ENCODE data around the gene FRMD1. TPM values are rescaled to one million over a fixed set of nuclear protein-coding genes. Genes with fewer than 3 reads are reported as not detected.
A peak's percentile ranks its signal among the peaks of the same experiment; 100 is the strongest.

The FRMD1 gene
- total and polyA plus RNA-seq, 5 experiments from 2014 or later: not detected

- Mint-ChIP-seq H3K27me3 (peaks cover 0 to 3% (median 0%) of the 10 kb centered on the region in 5 donors), H3K27ac (no peak overlapping the region)
These were observed 41.6 kb upstream of the FRMD1 start for GRCh38 chr6:168120390-168121302.

GRCh38 chr6:168119539-168119938 lies 40.5 kb upstream of the FRMD1 start:
- no peaks in the 10 kb centered on the region for H3K4me1 Mint-ChIP-seq
- no peaks in the 10 kb centered on the region for H3K36me3 Mint-ChIP-seq
- H3K27me3 Mint-ChIP-seq: peaks cover 0 to 3% (median 0%) of the 10 kb centered on the region in 5 donors
- no peak overlapping the region for H3K27ac Mint-ChIP-seq
- no peak overlapping the region for H3K4me3 Mint-ChIP-seq
- H3K9me3 Mint-ChIP-seq: peaks cover 0 to 12% (median 2%) of the 10 kb centered on the region in 9 donors
- DNase-seq: no peak
- ATAC-seq: no peak
- POLR2A ChIA-PET: no interaction called here

More at GRCh38 chr6:168120390-168121302, 41.6 kb upstream of the FRMD1 start:
- Mint-ChIP-seq H3K4me3 (no peak overlapping the region), H3K4me1 (no peaks in the 10 kb centered on the region), H3K36me3 (no peaks in the 10 kb centered on the region), H3K9me3 (peaks cover 0 to 5% (median 0%) of the 10 kb centered on the region in 9 donors)
- ATAC-seq (no peak), DNase-seq (no peak)
- POLR2A ChIA-PET: no interaction called here

- DNase-seq: no peak
- H3K27me3 Mint-ChIP-seq: peaks cover 0 to 3% (median 0%) of the 10 kb centered on the region in 5 donors
- H3K4me3 Mint-ChIP-seq: no peak overlapping the region
- POLR2A ChIA-PET: no interaction called here
- H3K36me3 Mint-ChIP-seq: no peaks in the 10 kb centered on the region
- peaks cover 0 to 12% (median 2%) of the 10 kb centered on the region in 9 donors for H3K9me3 Mint-ChIP-seq
- ATAC-seq: no peak
- no peak overlapping the region for H3K27ac Mint-ChIP-seq
- no peaks in the 10 kb centered on the region for H3K4me1 Mint-ChIP-seq
These were observed 39.9 kb upstream of the FRMD1 start for GRCh38 chr6:168118935-168119334.

- Mint-ChIP-seq H3K27me3 (peaks cover 0 to 3% (median 0%) of the 10 kb centered on the region in 5 donors), H3K27ac (no peak overlapping the region), H3K9me3 (peaks cover 0 to 12% (median 2%) of the 10 kb centered on the region in 9 donors), H3K36me3 (no peaks in the 10 kb centered on the region), H3K4me1 (no peaks in the 10 kb centered on the region), H3K4me3 (no peak overlapping the region)
- no peak for DNase-seq
- POLR2A ChIA-PET: no interaction called here
- no peak for ATAC-seq
These were observed 38.9 kb upstream of the FRMD1 start for GRCh38 chr6:168117942-168118341.

GRCh38 chr6:168116975-168117899 lies 38.2 kb upstream of the FRMD1 start:
- POLR2A ChIA-PET: no interaction called here
- peaks cover 0 to 12% (median 2%) of the 10 kb centered on the region in 9 donors for H3K9me3 Mint-ChIP-seq
- H3K36me3 Mint-ChIP-seq: no peaks in the 10 kb centered on the region
- no peak overlapping the region for H3K4me3 Mint-ChIP-seq
- H3K27me3 Mint-ChIP-seq: no peaks in the 10 kb centered on the region
- no peak overlapping the region for H3K27ac Mint-ChIP-seq
- ATAC-seq: no peak
- no peaks in the 10 kb centered on the region for H3K4me1 Mint-ChIP-seq
- DNase-seq: no peak

GRCh38 chr6:168116438-168116974 lies 37.5 kb upstream of the FRMD1 start:
- no peak overlapping the region for H3K27ac Mint-ChIP-seq
- peaks cover 0 to 12% (median 0%) of the 10 kb centered on the region in 9 donors for H3K9me3 Mint-ChIP-seq
- no peak for DNase-seq
- no peaks in the 10 kb centered on the region for H3K36me3 Mint-ChIP-seq
- POLR2A ChIA-PET: no interaction called here
- H3K4me1 Mint-ChIP-seq: no peaks in the 10 kb centered on the region
- peaks cover 0 to 5% (median 1%) of the 10 kb centered on the region in 5 donors for H3K27me3 Mint-ChIP-seq
- ATAC-seq: no peak
- H3K4me3 Mint-ChIP-seq: no peak overlapping the region

- no peaks in the 10 kb centered on the region for H3K36me3 Mint-ChIP-seq
- DNase-seq: no peak
These were observed 36.9 kb upstream of the FRMD1 start for GRCh38 chr6:168115748-168116437.

GRCh38 chr6:168113226-168113625 lies 34.2 kb upstream of the FRMD1 start:
- peaks cover 0 to 12% (median 5%) of the 10 kb centered on the region in 5 donors for H3K27me3 Mint-ChIP-seq
- no peaks in the 10 kb centered on the region for H3K4me1 Mint-ChIP-seq
- no peak for DNase-seq
- H3K4me3 Mint-ChIP-seq: no peak overlapping the region
- H3K36me3 Mint-ChIP-seq: no peaks in the 10 kb centered on the region
- H3K27ac Mint-ChIP-seq: peak overlapping the region in 1 of 10 donors; percentile 10
- POLR2A ChIA-PET: no interaction called here
- ATAC-seq: no peak
- peaks cover 0 to 12% (median 0%) of the 10 kb centered on the region in 9 donors for H3K9me3 Mint-ChIP-seq

More at GRCh38 chr6:168115748-168116437, 36.9 kb upstream of the FRMD1 start:
- POLR2A ChIA-PET: no interaction called here
- no peak overlapping the region for H3K4me3 Mint-ChIP-seq
- peaks cover 0 to 12% (median 0%) of the 10 kb centered on the region in 9 donors for H3K9me3 Mint-ChIP-seq
- no peak for ATAC-seq
- H3K27ac Mint-ChIP-seq: no peak overlapping the region
- H3K27me3 Mint-ChIP-seq: peaks cover 0 to 10% (median 1%) of the 10 kb centered on the region in 5 donors
- no peaks in the 10 kb centered on the region for H3K4me1 Mint-ChIP-seq

- Mint-ChIP-seq H3K27ac (no peak overlapping the region), H3K27me3 (peaks cover 0 to 12% (median 5%) of the 10 kb centered on the region in 5 donors), H3K36me3 (no peaks in the 10 kb centered on the region), H3K9me3 (peaks cover 0 to 12% (median 0%) of the 10 kb centered on the region in 9 donors), H3K4me3 (no peak overlapping the region), H3K4me1 (no peaks in the 10 kb centered on the region)
- ATAC-seq (no peak), DNase-seq (peak in 1 of 10 donors; percentile 45)
- POLR2A ChIA-PET: no interaction called here
These were observed 32.9 kb upstream of the FRMD1 start for GRCh38 chr6:168111911-168112310.

- ATAC-seq (no peak), DNase-seq (no peak)
- H3K36me3 Mint-ChIP-seq: no peaks in the 10 kb centered on the region
- no peak overlapping the region for H3K27ac Mint-ChIP-seq
- no peaks in the 10 kb centered on the region for H3K4me1 Mint-ChIP-seq
- POLR2A ChIA-PET: no interaction called here
- peaks cover 0 to 5% (median 0%) of the 10 kb centered on the region in 9 donors for H3K9me3 Mint-ChIP-seq
- H3K27me3 Mint-ChIP-seq: peaks cover 0 to 15% (median 10%) of the 10 kb centered on the region in 5 donors
- H3K4me3 Mint-ChIP-seq: no peak overlapping the region
These were observed 31.4 kb upstream of the FRMD1 start for GRCh38 chr6:168110437-168110836.

GRCh38 chr6:168109171-168109570 lies 30.2 kb upstream of the FRMD1 start:
- Mint-ChIP-seq H3K36me3 (no peaks in the 10 kb centered on the region), H3K4me3 (no peak overlapping the region), H3K27me3 (peaks cover 6 to 27% (median 17%) of the 10 kb centered on the region in 5 donors), H3K9me3 (peaks cover 0 to 2% (median 0%) of the 10 kb centered on the region in 9 donors), H3K27ac (peak overlapping the region in 1 of 10 donors; percentile 13), H3K4me1 (no peaks in the 10 kb centered on the region)
- ATAC-seq (no peak), DNase-seq (peak in 1 of 10 donors; percentile 7)
- POLR2A ChIA-PET: no interaction called here
